Nephron (organoid): Measurements from ENCODE around the gene IPO13.
A peak's percentile ranks its signal among the peaks of the same experiment; 100 is the strongest.

Experiments used
- H3K27ac Mint-ChIP-seq, 3 experiments: 2 replicates each; pipeline ENCODE4 v1.8.0; 2020; ENCODE audit warnings: mixed read lengths in 3 of 3, mild to moderate bottlenecking in 2 of 3, moderate library complexity in 1 of 3
- H3K27me3 Mint-ChIP-seq: 2 replicates; pipeline ENCODE4 v1.8.0; 2021; ENCODE audit warnings: low read depth, mild to moderate bottlenecking, moderate library complexity, mixed read lengths
- H3K36me3 Mint-ChIP-seq: 2 replicates; pipeline ENCODE4 v1.8.0; 2020; ENCODE audit warnings: low read depth, mixed read lengths
- H3K4me1 Mint-ChIP-seq: 2 replicates; pipeline ENCODE4 v1.8.0; 2020; ENCODE audit warnings: mixed read lengths
- H3K4me3 Mint-ChIP-seq, 3 experiments: 2 replicates each; pipeline ENCODE4 v1.8.0; 2020; ENCODE audit warnings: mild to moderate bottlenecking in 3 of 3, mixed read lengths in 3 of 3, moderate library complexity in 2 of 3
- H3K9me3 Mint-ChIP-seq: 2 replicates; pipeline ENCODE4 v1.8.0; 2020; ENCODE audit warnings: mixed read lengths
- TF ChIP-seq, protein P1 (sequence below), 3 experiments: fragments of 200-600 bp; sonication (generic); IDR thresholded peaks; one replicate each; pipeline ENCODE4 v1.5.0; 2021; ENCODE audit warnings: antibody characterized with exemption in 3 of 3; ENCODE audit not compliant: unreplicated experiment in 3 of 3

Gene IPO13

DNA sequence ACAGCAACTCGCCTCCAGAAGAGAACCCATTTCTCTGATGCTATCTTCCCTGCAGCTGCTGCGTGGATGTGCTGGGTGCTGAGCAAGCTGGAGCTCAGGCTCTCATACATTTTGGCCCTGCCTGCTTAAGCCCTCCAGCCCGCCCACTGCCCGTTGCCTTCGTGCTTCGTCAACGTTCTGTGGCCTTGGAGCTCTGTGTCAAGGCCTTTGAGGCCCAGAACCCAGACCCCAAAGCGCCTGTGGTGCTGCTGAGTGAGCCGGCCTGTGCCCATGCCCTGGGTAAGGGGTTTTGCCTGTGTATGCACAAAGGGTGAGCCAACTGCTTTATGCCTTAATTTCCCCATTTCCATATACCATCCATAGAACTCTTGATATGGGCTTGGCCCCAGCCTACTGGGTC, 24.2 kb downstream of the IPO13 start:
- H3K27ac Mint-ChIP-seq, result no peak overlapping the region
- peak overlapping the region; percentile 93 to 96 (median 94) for H3K4me3 Mint-ChIP-seq
- H3K36me3 Mint-ChIP-seq, result peaks cover 13% of the 10 kb centered on the region
- peaks cover 27% of the 10 kb centered on the region for H3K4me1 Mint-ChIP-seq
- H3K9me3 Mint-ChIP-seq, result no peaks in the 10 kb centered on the region
- TF ChIP-seq, protein P1, sequence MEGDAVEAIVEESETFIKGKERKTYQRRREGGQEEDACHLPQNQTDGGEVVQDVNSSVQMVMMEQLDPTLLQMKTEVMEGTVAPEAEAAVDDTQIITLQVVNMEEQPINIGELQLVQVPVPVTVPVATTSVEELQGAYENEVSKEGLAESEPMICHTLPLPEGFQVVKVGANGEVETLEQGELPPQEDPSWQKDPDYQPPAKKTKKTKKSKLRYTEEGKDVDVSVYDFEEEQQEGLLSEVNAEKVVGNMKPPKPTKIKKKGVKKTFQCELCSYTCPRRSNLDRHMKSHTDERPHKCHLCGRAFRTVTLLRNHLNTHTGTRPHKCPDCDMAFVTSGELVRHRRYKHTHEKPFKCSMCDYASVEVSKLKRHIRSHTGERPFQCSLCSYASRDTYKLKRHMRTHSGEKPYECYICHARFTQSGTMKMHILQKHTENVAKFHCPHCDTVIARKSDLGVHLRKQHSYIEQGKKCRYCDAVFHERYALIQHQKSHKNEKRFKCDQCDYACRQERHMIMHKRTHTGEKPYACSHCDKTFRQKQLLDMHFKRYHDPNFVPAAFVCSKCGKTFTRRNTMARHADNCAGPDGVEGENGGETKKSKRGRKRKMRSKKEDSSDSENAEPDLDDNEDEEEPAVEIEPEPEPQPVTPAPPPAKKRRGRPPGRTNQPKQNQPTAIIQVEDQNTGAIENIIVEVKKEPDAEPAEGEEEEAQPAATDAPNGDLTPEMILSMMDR (IDR thresholded peaks at IDR 0.05; ENCODE audit: unreplicated experiment in 3 of 3), result no peak
- no peaks in the 10 kb centered on the region for H3K27me3 Mint-ChIP-seq

DNA sequence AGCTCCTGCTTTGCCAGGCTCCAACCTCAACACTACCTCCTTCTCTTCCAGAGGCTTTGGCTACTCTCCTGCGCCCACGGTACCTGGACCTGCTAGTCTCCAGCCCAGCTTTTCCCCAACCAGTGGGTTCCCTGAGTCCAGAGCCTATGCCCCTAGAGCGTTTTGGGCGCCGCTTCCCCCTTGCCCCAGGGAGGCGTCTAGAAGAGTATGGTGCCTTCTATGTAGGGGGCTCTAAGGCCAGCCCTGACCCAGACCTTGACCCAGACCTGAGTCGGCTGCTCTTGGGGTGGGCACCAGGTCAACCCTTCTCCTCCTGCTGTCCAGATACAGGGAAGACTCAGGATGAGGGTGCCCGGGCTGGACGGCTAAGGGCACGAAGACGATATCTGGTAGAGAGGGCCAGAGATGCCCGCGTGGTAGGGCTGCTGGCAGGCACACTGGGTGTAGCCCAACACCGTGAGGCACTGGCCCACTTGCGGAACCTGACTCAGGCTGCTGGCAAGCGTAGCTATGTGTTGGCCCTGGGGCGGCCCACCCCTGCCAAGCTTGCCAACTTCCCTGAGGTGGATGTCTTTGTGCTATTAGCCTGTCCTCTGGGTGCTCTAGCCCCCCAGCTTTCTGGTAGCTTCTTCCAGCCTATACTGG, 24.7 kb downstream of the IPO13 start:
- peak overlapping the region; percentile 93 to 96 (median 94) for H3K4me3 Mint-ChIP-seq
- H3K9me3 Mint-ChIP-seq, result no peaks in the 10 kb centered on the region
- peaks cover 17% of the 10 kb centered on the region for H3K36me3 Mint-ChIP-seq
- H3K27ac Mint-ChIP-seq, result no peak overlapping the region
- H3K27me3 Mint-ChIP-seq, result no peaks in the 10 kb centered on the region
- H3K4me1 Mint-ChIP-seq, result peaks cover 33% of the 10 kb centered on the region
- TF ChIP-seq, protein P1 (IDR thresholded peaks at IDR 0.05; ENCODE audit: unreplicated experiment in 3 of 3), result no peak

DNA sequence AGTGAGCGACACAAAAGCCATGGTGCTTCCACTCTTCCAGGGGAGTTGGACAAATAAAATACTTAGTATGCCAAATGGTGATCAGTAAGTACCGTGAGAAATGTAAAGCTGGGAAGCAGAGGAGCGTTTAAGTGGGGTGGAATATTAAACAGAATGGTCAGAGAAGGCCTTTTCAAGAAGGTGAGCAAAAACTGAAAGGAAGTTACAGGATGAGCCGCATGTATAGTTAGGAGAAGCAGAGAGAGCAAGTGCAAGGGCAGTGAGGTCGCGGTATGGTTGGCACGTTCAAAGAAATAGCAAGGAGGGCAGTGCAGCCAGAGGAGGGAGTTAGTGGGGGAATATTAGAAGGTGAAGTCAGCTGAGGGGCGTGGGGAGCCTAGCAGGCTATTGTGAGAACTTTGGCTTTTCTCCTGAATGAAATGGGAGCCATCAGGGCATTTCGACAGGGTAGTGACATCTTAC, 27.3 kb downstream of the IPO13 start:
- TF ChIP-seq, protein P1 (IDR thresholded peaks at IDR 0.05; ENCODE audit: unreplicated experiment in 3 of 3), result no peak
- peaks cover 25% of the 10 kb centered on the region for H3K36me3 Mint-ChIP-seq
- peak overlapping the region; percentile 15 to 85 (median 85) for H3K27ac Mint-ChIP-seq
- no peaks in the 10 kb centered on the region for H3K27me3 Mint-ChIP-seq
- no peaks in the 10 kb centered on the region for H3K9me3 Mint-ChIP-seq
- peaks cover 57% of the 10 kb centered on the region for H3K4me1 Mint-ChIP-seq
- H3K4me3 Mint-ChIP-seq, result peak overlapping the region; percentile 94 to 95 (median 94)

DNA sequence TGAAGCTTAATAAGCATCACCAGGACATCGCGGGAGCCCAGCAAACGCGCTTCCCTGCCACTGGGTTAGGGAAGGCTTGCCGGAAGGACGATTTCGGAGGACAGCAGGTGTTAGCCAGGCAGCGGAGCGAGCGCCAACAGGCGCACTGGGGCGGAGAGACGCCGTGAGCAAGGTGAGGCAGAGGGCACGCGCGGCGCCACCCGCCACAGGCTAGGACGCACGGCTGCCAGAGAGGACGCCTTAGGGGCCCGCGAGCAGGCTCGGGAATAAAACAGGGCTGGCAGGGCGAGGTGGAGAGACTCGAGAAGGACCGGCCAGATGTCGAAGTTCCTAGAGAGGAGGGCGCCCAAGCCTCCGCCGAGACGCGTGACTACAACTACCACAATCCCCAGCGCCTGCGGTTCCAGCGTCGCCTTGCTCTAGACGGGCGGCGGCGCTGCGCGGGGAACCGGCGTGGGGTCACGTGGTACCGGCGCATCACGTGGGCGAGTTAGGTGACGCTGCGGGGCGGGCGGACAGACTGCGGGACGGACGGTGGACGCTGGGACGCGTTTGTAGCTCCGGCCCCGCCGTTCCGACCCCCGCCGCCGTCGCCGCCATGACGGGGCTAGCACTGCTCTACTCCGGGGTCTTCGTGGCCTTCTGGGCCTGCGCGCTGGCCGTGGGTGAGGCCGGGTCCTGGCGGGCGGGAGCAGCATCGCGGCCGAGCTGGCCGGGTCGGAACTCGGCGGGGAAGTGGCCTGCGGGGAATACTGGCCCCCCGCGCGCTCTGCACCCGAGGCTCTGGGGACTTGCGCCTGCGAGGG, 27.9 kb downstream of the IPO13 start, which contains the start of gene ATP6V0B:
TSS of gene ATP6V0B (plus strand) at position 518 of the 806 bp plus-strand sequence. CDS start at position 599, 81 bp downstream.
- Mint-ChIP-seq H3K27me3 (no peaks in the 10 kb centered on the region), H3K27ac (peak within 1 kb of the TSS; percentile 15 to 86 (median 85)), H3K9me3 (no peaks in the 10 kb centered on the region), H3K4me1 (peaks cover 55% of the 10 kb centered on the region), H3K36me3 (peaks cover 25% of the 10 kb centered on the region), H3K4me3 (peak within 1 kb of the TSS; percentile 94 to 95 (median 94))
- TF ChIP-seq, protein P1 (IDR thresholded peaks at IDR 0.05; ENCODE audit: unreplicated experiment in 3 of 3), result peak in 2 of 3 experiments; percentile 19

DNA sequence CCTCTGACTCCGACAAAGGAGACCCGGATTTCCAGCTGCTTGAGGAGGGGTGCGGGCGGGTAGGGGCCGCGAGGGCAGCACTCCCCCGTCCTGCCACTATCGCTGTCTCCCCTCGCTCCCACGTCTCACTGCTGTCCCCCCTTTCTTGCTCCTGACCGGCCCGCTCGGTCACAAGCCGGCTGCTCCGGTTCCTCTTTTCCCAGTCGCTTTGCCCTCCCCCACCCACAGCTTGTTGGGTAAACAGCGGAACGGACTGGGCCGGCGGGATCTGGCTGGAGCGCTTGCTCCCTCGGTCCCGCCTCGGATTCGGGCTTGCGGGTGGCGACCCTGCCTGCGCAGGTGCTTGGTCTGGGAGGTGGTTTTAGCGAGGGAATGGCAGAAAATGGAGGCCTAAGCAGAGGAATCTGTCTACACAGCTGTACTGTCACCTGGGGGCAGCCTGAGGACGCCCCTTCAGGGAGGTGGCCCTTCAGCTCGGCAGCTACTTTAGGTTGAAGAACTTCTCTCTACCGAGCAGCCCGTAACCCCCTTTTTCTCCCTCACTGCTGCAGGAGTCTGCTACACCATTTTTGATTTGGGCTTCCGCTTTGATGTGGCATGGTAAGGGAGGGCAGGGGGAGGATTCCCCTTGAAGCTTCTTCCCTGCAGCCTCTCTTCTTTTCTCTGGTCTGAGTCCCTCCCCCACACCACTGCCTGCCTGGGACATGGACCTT, 28.7 kb downstream of the IPO13 start:
- H3K27me3 Mint-ChIP-seq, result no peaks in the 10 kb centered on the region
- peak overlapping the region in 2 of 3 experiments; percentile 76 to 86 for H3K27ac Mint-ChIP-seq
- H3K4me1 Mint-ChIP-seq, result peaks cover 49% of the 10 kb centered on the region
- peaks cover 25% of the 10 kb centered on the region for H3K36me3 Mint-ChIP-seq
- peak overlapping the region; percentile 94 to 95 (median 94) for H3K4me3 Mint-ChIP-seq
- H3K9me3 Mint-ChIP-seq, result no peaks in the 10 kb centered on the region
- TF ChIP-seq, protein P1 (IDR thresholded peaks at IDR 0.05; ENCODE audit: unreplicated experiment in 3 of 3), result no peak
